Endodermal cell (in vitro differentiated cells): Measurements from ENCODE around the gene UBXN11. TPM values are rescaled to one million over a fixed set of nuclear protein-coding genes. Genes with fewer than 3 reads are reported as not detected.

Experiments used
- DNase-seq: peaks from one replicate; pipeline ENCODE4 v3.0.0-alpha.2; 2017
- H3K27ac ChIP-seq: 2 replicates; pipeline ENCODE4 v1.5.1; 2013; ENCODE audit warnings: mild to moderate bottlenecking, low read depth, low read length, moderate library complexity
- H3K27me3 ChIP-seq: 2 replicates; pipeline ENCODE4 v1.6.1; 2013; ENCODE audit warnings: mild to moderate bottlenecking, low read length, moderate library complexity; ENCODE audit not compliant: insufficient read depth, control insufficient read depth, poor library complexity, severe bottlenecking
- H3K36me3 ChIP-seq: 2 replicates; pipeline ENCODE4 v1.7.0; 2013; ENCODE audit warnings: mild to moderate bottlenecking, low read length, moderate library complexity; ENCODE audit not compliant: control insufficient read depth, insufficient read depth
- H3K4me1 ChIP-seq: one replicate; pipeline ENCODE4 v1.7.0; 2013; ENCODE audit warnings: low read length; ENCODE audit not compliant: control insufficient read depth, insufficient read depth
- H3K4me3 ChIP-seq: 2 replicates; pipeline ENCODE4 v1.5.1; 2013; ENCODE audit warnings: mild to moderate bottlenecking, low read length, moderate library complexity
- H3K9ac ChIP-seq: 2 replicates; pipeline ENCODE4 v1.6.1; 2013; ENCODE audit warnings: mild to moderate bottlenecking, low read length, moderate library complexity; ENCODE audit not compliant: poor library complexity, severe bottlenecking; ENCODE audit errors: extremely low read depth
- H3K9me3 ChIP-seq: 2 replicates; pipeline ENCODE4 v1.6.1; 2013; ENCODE audit warnings: mild to moderate bottlenecking, low read length, moderate library complexity; ENCODE audit not compliant: control insufficient read depth
- H3K27ac Mint-ChIP-seq: 2 replicates; pipeline ENCODE4 v1.8.0; 2020; ENCODE audit warnings: mixed read lengths
- H3K27me3 Mint-ChIP-seq: 2 replicates; pipeline ENCODE4 v1.8.0; 2021; ENCODE audit warnings: mild to moderate bottlenecking, mixed read lengths; ENCODE audit not compliant: insufficient read depth
- H3K36me3 Mint-ChIP-seq: 2 replicates; pipeline ENCODE4 v1.8.0; 2020; ENCODE audit warnings: low read depth, mixed read lengths
- H3K4me1 Mint-ChIP-seq: 2 replicates; pipeline ENCODE4 v1.8.0; 2020; ENCODE audit warnings: mixed read lengths
- H3K4me3 Mint-ChIP-seq: 2 replicates; pipeline ENCODE4 v1.8.0; 2020; ENCODE audit warnings: mild to moderate bottlenecking, moderate library complexity, mixed read lengths
- H3K9me3 Mint-ChIP-seq: 2 replicates; pipeline ENCODE4 v1.8.0; 2020; ENCODE audit warnings: mild to moderate bottlenecking, mixed read lengths
- CTCF ChIP-seq: fragments of 200-600 bp; sonication (generic); conservative IDR thresholded peaks from 2 replicates; pipeline ENCODE4 v1.5.0; 2021; ENCODE audit warnings: antibody characterized with exemption, mild to moderate bottlenecking
- WGBS, 2 experiments: methylation state at CpG; one replicate each; pipeline versions ENCODE4 v1.1.5 to v1.1.7; 2013; ENCODE audit warnings: missing lambda C conversion rate in 2 of 2, mixed read lengths in 1 of 2; ENCODE audit not compliant: insufficient coverage in 1 of 2, insufficient read length in 1 of 2; 5-methylcytosine and 5-hydroxymethylcytosine counted together
- total RNA-seq, 2 donors: library from RNA; stranded (reverse); fragmentation: NEBNext Ultra II Directional in 1 of 2; extraction: Animal tissue kit (Norgen Biotek cat#: 25700) in 1 of 2; gene quantifications; 2 replicates in 1 of 2; 3 replicates in 1 of 2; pipeline ENCODE4 v1.2.1, GENCODE V29; 2021

Gene UBXN11
- total RNA-seq, 2 donors from 2014 or later = 24.3 to 30.3 TPM

- H3K27me3 Mint-ChIP-seq = no peaks in the 10 kb centered on the region
- TF ChIP-seq CTCF = no peak
- Histone ChIP-seq H3K27me3 (no peaks in the 10 kb centered on the region), H3K4me1 (peaks cover 14% of the 10 kb centered on the region), H3K36me3 (peaks cover 45% of the 10 kb centered on the region), H3K4me3 (peak overlapping the region; percentile 86), H3K9me3 (no peaks in the 10 kb centered on the region), H3K27ac (no peak overlapping the region), H3K9ac (no peak overlapping the region)
- WGBS, 2 experiments = 88 to 100% methylated on average over 1 to 9 of the region's 9 CpGs
- peaks cover 29% of the 10 kb centered on the region for H3K4me1 Mint-ChIP-seq
- no peaks in the 10 kb centered on the region for H3K9me3 Mint-ChIP-seq
- peak overlapping the region; percentile 97 for H3K27ac Mint-ChIP-seq
- H3K4me3 Mint-ChIP-seq = peak overlapping the region; percentile 76
- DNase-seq = no peak
- H3K36me3 Mint-ChIP-seq = peaks cover 44% of the 10 kb centered on the region
These were observed 27.5 kb downstream of the UBXN11 start for GRCh38 chr1:26278724-26279455.

GRCh38 chr1:26278303-26278702, 28.1 kb downstream of the UBXN11 start:
- Mint-ChIP-seq H3K4me1 (peaks cover 29% of the 10 kb centered on the region), H3K4me3 (no peak overlapping the region), H3K27ac (no peak overlapping the region), H3K36me3 (peaks cover 44% of the 10 kb centered on the region), H3K9me3 (no peaks in the 10 kb centered on the region), H3K27me3 (no peaks in the 10 kb centered on the region)
- no peaks in the 10 kb centered on the region for H3K27me3 ChIP-seq
- 89 to 100% methylated on average over 1 to 4 of the region's 4 CpGs for WGBS, 2 experiments
- no peak for DNase-seq
- H3K4me3 ChIP-seq = no peak overlapping the region
- no peaks in the 10 kb centered on the region for H3K9me3 ChIP-seq
- no peak for TF ChIP-seq CTCF
- peaks cover 14% of the 10 kb centered on the region for H3K4me1 ChIP-seq
- H3K36me3 ChIP-seq = peaks cover 47% of the 10 kb centered on the region
- no peak overlapping the region for H3K9ac ChIP-seq
- no peak overlapping the region for H3K27ac ChIP-seq

GRCh38 chr1:26277719-26278118, 28.7 kb downstream of the UBXN11 start:
- no peaks in the 10 kb centered on the region for H3K27me3 Mint-ChIP-seq
- Histone ChIP-seq H3K36me3 (peaks cover 49% of the 10 kb centered on the region), H3K27me3 (no peaks in the 10 kb centered on the region), H3K4me3 (no peak overlapping the region), H3K27ac (no peak overlapping the region), H3K9ac (no peak overlapping the region), H3K9me3 (no peaks in the 10 kb centered on the region), H3K4me1 (peaks cover 14% of the 10 kb centered on the region)
- no peak for DNase-seq
- TF ChIP-seq CTCF = no peak
- H3K4me1 Mint-ChIP-seq = peaks cover 29% of the 10 kb centered on the region
- H3K27ac Mint-ChIP-seq = no peak overlapping the region
- 92% methylated on average over 1 of the region's 1 CpG; no CpG with 5 or more reads in 1 of the 2 experiments for WGBS, 2 experiments
- peaks cover 47% of the 10 kb centered on the region for H3K36me3 Mint-ChIP-seq
- no peak overlapping the region for H3K4me3 Mint-ChIP-seq
- no peaks in the 10 kb centered on the region for H3K9me3 Mint-ChIP-seq
